Activated CD8-positive, alpha-beta memory T cell treated with anti-CD3 and anti-CD28 coated beads, Interleukin-2, amount 50 U/mL, for 24 hours (primary cell): ENCODE measurements around the gene CNN2.

Source experiments
- DNase-seq: peaks from one replicate; pipeline ENCODE4 v3.0.0-alpha.2; 2020; ENCODE audit errors: extremely low read depth

The CNN2 gene

DNA sequence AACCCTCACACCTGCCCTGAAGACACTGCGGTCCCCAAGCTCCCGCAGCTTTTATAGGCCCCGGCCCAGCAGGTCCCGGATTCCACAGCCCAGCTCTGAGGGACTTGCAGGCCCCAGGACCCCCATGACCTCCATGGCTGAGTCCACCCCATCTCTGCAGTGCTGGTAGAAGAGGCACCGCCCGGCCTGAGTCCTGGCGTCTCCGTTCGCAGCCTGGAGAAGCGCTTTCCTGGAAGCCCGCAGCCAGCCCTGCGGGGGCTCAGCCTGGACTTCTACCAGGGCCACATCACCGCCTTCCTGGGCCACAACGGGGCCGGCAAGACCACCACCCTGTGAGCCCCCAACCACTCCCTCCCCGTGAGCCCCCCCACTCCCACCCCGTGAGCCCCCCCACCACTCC is 22.7 kb downstream of the CNN2 start:
- DNase-seq: no peak

DNA sequence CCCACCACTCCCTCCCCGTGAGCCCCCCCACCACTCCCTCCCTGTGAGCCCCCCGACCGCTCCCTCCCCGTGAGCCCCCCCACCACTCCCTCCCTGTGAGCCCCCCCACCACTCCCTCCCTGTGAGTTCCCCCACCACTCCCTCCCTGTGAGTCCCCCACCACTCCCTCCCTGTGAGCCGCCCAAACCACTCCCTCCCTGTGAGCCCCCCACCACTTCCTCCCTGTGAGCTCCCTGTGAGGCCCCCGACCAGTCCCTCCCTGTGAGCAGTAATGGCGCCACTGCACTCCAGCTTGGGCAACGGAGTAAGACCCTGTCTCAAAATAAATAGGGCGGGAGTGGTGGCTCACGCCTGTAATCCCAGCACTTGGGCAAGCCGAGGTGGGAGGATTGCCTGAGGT is 23.4 kb downstream of the CNN2 start:
- DNase-seq: no peak

DNA sequence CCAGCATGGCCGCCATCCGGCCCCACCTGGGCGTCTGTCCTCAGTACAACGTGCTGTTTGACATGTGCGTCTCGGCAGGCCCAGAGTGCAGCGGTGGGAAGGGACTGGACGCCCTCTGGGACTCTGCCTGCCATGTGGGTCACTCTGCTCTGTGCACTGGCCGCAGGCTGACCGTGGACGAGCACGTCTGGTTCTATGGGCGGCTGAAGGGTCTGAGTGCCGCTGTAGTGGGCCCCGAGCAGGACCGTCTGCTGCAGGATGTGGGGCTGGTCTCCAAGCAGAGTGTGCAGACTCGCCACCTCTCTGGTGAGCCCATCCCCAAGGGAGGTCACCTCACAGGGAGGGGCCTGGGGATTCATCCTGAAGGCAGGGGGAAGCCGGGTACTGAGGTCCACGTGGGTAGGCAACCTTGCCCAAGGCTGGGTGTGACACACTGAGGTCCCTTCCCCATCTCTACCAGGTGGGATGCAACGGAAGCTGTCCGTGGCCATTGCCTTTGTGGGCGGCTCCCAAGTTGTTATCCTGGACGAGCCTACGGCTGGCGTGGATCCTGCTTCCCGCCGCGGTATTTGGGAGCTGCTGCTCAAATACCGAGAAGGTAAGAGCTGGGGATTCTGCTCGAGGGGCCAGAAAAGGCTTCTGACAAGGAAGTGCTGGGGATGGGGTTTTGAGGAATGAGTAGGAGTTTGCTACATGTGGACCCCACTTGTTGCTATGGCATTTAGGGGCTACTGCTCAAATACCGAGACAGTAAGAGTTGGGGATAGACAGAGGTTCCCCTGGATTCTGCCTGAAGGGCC is 24.8 kb downstream of the CNN2 start:
- no peak for DNase-seq

DNA sequence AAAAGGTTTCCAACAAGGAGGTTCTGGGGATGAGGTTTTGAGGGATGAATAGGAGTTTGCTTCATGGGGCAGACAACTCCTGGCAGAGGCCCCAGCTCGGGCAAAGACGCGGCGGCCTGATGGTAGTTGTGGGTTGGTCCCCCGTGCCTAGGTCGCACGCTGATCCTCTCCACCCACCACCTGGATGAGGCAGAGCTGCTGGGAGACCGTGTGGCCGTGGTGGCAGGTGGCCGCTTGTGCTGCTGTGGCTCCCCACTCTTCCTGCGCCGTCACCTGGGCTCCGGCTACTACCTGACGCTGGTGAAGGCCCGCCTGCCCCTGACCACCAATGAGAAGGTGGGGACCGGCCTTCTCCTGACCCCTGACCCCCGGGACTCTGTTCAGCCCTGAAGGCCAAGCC is 25.4 kb downstream of the CNN2 start:
- no peak for DNase-seq

DNA sequence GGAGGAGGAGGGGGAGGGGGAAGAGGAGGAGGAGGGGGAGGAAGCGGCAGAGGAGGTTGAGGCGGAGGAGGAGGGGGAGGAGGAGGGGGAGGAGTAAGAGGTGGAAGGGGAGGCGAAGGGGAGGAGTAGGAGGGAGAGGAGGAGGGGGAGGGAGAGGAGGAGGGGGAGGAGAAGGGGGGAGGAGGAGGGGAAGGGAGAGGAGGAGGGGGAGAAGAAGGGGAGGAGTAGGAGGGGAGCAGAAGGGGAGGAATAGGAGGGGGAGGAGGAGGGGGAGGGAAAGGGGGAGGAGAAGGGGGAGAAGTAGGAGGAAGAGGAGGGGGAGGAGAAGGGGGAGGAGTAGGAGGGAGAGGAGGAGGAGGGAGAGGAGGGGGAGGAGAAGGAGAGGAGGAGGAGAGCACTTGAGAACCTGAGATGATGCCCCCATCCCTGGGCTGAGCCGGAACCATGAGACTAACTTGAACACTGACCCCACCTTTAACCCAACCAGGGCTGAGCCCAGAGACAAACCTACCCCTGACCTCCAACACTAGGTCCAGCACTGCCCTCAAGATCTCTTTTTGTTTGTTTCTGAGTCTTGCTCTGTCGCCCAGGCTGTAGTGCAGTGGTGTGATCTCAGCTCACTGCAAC is 26.1 kb downstream of the CNN2 start:
- DNase-seq: no peak

DNA sequence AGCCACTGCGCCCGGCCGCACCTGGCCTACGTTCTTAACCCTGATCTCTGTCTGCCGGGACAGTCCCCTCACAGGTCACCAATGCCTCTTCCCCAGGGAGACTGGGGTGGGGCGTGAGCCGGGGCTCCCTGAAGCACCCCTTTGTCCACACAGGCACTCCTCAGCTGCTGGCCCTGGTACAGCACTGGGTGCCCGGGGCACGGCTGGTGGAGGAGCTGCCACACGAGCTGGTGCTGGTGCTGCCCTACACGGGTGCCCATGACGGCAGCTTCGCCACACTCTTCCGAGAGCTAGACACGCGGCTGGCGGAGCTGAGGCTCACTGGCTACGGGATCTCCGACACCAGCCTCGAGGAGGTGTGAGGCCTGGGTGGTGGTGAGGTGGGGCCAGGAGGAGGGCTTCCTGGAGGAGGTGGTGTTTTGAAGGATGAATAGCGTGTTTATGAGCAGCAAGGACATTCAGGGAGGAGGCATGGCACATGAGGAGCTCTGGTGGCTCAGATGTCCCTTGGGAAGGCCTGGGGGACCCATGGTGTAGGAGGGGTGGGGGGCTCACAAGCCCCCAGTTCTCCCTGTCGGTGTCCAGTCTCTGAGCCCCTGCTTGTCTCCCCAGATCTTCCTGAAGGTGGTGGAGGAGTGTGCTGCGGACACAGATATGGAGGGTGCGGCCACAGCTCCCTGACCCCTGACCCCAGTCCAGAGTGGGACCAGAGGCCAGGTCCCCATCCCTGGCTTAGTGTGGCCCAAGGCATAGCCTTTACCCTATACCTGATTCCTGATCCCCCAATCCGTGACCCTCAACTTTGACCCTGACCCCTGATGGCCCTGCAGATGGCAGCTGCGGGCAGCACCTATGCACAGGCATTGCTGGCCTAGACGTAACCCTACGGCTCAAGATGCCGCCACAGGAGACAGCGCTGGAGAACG is 27.0 kb downstream of the CNN2 start:
- DNase-seq: no peak

DNA sequence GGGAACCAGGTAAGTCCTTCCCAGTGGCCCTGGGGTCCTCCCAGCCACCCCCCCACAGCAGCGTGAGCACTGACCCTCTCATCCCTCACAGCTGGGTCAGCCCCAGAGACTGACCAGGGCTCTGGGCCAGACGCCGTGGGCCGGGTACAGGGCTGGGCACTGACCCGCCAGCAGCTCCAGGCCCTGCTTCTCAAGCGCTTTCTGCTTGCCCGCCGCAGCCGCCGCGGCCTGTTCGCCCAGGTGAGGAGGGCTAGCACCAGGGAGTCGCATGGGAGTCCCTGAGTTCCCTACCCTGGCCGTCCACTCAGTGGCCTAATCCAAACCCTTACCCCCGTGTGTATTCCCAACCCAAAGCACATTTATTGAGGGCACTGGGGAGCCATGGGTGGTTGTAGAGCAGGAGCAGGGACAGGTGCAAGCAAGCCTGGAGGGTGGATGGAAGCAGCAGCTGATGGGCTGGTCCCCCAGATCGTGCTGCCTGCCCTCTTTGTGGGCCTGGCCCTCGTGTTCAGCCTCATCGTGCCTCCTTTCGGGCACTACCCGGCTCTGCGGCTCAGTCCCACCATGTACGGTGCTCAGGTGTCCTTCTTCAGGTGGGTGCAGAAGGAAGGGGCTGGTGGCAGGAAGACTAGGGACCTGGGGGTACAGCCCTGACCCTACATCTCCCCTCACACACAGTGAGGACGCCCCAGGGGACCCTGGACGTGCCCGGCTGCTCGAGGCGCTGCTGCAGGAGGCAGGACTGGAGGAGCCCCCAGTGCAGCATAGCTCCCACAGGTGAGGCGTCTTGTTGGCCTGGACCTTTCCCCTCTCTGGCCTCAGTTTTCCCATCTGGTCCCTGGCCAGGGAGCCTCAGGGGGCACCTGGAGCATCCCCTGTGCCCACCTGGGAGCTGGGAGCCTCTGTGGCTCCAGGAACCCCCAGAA is 28.0 kb downstream of the CNN2 start:
- DNase-seq: no peak

DNA sequence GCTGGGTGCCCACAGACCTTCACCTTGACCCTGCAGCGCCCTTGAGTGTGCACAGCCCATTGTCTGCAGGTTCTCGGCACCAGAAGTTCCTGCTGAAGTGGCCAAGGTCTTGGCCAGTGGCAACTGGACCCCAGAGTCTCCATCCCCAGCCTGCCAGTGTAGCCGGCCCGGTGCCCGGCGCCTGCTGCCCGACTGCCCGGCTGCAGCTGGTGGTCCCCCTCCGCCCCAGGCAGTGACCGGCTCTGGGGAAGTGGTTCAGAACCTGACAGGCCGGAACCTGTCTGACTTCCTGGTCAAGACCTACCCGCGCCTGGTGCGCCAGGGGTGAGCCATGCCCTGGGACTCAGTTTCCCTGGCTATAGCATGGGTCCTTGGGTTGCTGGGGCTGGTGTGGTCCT is 28.6 kb downstream of the CNN2 start:
- no peak for DNase-seq

DNA sequence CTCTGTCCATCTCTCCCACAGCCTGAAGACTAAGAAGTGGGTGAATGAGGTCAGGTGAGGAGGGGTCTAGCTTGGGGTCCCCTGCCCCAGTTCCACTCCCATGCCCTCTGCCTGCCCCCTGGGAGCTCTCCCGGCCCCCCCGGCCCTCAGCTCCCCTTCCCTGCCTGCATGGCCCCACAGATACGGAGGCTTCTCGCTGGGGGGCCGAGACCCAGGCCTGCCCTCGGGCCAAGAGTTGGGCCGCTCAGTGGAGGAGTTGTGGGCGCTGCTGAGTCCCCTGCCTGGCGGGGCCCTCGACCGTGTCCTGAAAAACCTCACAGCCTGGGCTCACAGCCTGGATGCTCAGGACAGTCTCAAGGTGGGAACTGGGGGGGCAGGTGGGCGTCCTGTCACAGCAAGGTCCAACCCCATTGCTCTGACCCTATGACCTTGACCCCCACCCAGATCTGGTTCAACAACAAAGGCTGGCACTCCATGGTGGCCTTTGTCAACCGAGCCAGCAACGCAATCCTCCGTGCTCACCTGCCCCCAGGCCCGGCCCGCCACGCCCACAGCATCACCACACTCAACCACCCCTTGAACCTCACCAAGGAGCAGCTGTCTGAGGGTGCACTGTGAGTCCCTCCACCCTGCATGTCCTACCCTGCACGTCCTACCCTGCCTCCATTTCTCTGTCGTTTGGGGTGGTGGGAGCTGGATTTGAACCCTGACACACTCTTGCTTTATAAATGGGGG is 29.6 kb downstream of the CNN2 start:
- DNase-seq: no peak

DNA sequence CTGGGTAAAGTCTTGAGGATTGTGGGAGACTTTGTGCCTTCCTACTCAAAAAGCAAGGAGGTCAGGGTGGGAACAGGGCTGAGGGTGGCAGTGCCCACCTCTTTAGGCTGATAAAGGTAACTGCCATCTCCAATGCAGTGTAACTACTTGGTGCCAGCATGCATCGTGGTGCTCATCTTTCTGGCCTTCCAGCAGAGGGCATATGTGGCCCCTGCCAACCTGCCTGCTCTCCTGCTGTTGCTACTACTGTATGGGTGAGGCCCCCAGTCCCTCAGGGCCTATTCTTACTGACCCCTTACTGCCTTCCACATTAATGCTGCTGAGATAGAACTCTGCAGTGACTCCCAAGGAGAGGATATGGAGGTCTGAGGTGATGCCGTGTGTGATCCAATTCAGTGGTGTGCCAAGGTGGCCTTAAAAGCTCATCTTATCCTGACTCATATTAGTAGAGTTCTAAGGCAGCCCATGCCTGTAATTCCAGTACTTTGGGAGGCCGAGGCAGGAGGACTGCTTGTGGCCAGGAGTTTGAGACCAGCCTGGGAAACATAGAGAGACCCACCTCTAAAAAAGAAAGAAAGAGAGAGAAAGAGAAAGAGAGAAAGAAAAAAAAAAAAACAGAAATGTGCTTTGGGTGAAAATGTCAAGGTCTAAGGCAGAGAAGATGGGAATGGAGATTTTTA is 30.9 kb downstream of the CNN2 start:
- no peak for DNase-seq

DNA sequence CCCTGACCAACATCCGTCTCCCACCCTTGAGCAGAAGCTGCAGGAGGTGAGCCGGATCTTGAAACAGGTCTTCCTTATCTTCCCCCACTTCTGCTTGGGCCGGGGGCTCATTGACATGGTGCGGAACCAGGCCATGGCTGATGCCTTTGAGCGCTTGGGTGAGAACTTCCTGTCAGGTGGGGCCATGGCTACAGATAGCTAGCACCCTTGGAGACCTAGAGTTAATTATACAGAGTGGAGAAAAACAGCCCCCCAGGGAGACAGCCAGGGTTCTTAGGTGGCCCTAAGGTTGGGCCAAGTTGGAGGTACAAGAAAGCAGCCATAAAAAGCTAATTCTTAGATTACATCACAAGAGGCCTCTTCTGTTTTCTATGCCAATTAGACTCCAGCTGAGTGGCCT is 31.7 kb downstream of the CNN2 start:
- DNase-seq: no peak

DNA sequence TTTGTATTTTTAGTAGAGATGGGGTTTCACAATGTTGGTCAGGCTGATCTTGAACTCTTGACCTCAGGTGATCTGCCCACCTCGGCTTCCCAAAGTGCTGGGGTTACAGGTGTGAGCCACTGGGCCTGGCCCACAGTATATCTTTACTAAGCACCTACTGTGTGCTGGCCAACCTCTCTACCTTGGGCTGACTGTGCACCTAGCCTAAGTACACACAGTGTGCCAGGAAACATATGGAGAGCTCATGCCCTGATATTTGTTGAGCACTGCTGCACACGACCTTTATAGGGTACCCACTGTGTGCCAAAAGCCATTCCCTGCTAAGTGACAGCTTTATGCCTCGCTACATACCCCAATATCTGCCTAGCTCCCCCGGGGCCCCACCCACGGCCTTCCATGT is 34.3 kb downstream of the CNN2 start:
- no peak for DNase-seq

DNA sequence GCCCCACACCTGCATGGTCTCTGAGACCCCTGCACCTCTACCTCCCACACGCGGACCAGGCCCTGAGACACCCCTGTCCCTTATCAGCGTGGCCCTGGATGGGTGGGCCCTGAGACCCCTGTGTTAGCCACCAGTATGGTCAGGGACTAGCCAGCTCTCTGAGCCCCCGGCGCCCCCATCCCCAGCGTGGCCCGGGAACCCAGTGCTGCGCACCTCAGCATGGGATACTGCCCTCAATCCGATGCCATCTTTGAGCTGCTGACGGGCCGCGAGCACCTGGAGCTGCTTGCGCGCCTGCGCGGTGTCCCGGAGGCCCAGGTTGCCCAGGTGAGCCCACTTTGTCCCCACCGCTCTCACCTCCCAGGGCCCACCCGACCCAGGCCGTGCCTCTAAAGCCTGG is 35.6 kb downstream of the CNN2 start:
- no peak for DNase-seq

DNA sequence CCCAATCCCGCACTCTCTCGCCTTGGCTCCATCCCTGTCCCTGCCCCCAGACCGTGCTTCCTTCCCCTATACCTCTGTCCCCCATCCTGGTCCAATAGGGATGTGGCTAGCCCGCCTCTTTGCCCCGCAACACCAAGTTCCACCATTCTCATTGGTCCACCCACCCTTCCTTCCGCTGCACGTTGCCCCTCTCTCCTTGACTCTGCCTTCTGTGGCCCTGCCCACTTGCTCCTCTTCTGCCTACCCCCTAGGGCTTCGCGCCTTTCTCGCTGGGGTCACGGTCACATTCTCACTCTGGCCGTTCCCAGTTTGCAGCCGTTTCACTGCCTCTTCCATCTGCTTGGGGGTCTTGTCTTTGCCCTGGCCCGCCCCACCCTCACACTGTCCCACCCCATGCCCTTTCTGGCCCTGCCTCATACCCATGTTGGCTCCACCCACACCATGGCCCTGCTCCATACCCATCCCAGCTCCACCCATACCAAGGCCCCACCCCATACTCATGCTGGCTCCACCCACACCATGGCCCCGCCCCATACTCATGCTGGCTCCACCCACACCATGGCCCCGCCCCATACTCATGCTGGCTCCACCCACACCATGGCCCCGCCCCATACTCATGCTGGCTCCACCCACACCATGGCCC is 36.1 kb downstream of the CNN2 start:
- DNase-seq: no peak

DNA sequence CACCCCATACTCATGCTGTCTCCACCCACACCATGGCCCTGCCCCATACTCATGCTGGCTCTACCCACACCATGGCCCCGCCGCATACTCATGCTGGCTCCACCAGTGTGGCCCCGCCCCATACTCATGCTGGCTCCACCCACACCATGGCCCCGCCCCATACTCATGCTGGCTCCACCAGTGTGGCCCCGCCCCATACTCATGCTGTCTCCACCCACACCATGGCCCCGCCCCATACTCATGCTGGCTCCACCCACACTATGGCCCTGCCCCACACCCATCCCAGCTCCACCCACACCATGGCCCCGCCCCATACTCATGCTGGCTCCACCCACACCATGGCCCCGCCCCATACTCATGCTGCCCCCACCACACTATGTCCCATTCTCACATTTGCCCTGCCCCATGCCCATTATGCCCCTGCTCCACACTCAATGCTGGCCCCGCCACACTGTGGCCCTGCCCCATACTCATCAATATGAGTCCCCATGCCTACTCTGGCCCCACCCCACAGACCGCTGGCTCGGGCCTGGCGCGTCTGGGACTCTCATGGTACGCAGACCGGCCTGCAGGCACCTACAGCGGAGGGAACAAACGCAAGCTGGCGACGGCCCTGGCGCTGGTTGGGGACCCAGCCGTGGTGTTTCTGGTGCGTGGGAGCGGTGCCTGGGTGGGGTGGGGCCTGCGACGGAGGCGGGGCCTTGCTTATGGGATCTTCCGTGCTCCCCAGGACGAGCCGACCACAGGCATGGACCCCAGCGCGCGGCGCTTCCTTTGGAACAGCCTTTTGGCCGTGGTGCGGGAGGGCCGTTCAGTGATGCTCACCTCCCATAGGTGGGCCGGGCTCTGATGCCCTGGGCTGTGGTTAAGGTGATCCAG is 36.9 kb downstream of the CNN2 start:
- no peak for DNase-seq

DNA sequence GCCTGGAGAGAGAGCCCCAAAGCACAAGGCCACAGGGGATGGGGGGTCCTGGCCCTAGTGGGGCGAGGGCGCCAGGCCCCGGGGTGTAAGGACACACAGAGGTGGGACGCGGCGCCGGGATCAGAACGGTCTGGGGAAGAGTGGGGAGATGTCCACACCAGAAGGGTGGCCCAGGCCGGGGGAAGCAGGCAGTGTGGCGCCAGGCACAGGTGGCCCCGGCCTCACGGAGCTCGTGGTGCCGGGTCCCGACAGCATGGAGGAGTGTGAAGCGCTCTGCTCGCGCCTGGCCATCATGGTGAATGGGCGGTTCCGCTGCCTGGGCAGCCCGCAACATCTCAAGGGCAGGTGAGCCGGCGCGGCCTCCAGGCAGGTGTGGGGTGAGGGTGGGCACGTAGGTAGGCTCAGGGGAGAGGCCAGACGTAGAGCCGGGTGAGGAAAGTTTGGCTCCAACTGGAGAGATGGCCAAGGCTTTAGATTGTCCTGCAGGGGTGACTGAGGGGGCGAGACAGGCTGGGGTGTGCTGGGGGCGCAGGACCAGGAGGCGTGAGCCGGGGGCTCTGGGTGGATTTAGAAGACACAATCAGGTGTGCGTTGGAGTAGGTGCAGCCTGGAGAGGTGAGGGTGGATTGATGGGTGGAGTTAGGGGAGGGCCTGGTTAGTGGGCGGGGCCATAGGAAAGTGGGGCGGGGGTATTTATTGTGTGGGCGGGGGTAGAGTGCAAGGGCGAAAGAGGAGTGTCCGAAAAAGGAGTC is 37.7 kb downstream of the CNN2 start:
- DNase-seq: no peak

DNA sequence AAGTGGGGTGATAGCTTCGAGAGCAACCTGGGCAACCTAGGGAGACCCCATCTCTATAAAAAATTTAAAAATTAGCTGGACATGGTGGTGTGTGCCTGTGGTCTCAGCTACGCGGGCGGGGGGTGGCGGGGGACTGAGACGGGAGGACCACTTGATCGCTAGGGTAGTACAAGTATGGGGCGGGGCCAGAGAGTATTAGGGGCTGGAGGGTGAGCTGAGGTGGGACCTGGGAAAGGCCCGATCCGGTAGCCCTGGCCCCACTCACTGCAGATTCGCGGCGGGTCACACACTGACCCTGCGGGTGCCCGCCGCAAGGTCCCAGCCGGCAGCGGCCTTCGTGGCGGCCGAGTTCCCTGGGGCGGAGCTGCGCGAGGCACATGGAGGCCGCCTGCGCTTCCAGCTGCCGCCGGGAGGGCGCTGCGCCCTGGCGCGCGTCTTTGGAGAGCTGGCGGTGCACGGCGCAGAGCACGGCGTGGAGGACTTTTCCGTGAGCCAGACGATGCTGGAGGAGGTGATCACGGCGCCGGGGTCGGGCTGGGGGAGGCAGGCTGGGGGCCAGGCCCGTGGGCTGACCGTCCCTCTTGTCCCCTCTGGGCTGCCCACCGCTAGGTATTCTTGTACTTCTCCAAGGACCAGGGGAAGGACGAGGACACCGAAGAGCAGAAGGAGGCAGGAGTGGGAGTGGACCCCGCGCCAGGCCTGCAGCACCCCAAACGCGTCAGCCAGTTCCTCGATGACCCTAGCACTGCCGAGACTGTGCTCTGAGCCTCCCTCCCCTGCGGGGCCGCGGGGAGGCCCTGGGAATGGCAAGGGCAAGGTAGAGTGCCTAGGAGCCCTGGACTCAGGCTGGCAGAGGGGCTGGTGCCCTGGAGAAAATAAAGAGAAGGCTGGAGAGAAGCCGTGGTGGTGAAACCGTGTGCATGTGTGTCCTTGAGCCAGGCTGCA is 38.5 kb downstream of the CNN2 start:
- no peak for DNase-seq
